ENCODE measurements around the gene UNC5C.

UNC5C gene

GRCh38 chr4:95216636-95217035, 332.1 kb downstream of the UNC5C start:
- TF ChIP-seq, protein P1, sequence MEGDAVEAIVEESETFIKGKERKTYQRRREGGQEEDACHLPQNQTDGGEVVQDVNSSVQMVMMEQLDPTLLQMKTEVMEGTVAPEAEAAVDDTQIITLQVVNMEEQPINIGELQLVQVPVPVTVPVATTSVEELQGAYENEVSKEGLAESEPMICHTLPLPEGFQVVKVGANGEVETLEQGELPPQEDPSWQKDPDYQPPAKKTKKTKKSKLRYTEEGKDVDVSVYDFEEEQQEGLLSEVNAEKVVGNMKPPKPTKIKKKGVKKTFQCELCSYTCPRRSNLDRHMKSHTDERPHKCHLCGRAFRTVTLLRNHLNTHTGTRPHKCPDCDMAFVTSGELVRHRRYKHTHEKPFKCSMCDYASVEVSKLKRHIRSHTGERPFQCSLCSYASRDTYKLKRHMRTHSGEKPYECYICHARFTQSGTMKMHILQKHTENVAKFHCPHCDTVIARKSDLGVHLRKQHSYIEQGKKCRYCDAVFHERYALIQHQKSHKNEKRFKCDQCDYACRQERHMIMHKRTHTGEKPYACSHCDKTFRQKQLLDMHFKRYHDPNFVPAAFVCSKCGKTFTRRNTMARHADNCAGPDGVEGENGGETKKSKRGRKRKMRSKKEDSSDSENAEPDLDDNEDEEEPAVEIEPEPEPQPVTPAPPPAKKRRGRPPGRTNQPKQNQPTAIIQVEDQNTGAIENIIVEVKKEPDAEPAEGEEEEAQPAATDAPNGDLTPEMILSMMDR (IDR thresholded peaks at IDR 0.05; ENCODE audit: low read depth, low read length): no peak
- H3K4me3 ChIP-seq (ENCODE audit: low read depth, low read length): no peak overlapping the region

DNA sequence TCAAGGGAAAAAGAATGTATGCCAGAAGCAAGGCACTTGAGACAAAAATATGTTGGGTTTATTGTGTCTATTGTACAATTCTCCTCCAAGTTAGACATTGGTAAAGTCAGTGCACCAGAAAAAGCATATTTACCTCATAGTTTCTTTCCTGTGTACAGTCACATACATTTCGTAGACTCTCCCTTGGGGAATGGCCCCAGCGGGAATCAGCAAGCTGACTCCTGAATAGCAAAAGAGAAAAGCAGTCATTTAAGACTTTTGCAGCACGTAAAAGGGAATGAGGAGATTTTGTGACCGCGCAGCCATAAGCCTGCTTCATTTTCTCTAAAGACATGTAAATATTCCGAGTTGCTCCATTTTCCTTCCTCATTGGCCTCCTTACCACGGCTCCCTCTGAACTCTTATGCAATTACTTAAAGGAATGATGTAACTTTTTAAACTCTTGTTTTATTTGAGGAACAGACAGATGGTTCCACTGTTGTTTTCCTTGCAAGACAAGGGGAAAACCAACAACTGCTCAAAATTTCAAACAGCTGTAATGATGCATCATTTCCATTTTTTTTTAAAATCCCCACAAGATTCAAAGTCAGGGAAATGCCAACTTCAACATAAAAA, 332.7 kb downstream of the UNC5C start:
- TF ChIP-seq, protein P1 (IDR thresholded peaks at IDR 0.05; ENCODE audit: low read depth, low read length): no peak
- H3K4me3 ChIP-seq (ENCODE audit: low read depth, low read length): no peak overlapping the region

DNA sequence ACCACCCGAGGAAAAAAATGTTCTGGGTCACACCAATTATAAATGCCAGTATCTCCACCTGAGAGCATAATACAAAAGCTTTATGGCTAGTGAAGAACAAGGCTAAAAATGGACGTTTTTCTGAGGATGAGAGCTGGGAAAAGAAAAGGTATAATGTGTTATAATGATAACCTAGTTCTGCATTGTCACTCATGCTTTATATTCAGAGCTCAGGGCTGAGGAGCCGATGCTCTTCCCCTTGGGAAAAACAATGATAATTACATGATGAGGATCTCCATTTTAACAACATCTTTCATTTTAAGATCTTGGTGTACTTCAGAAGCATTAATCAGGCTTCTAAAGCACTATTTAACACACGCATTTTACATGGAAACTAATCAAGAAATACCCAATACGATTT, 333.7 kb downstream of the UNC5C start:
- no peak overlapping the region for H3K4me3 ChIP-seq (ENCODE audit: low read depth, low read length)
- TF ChIP-seq, protein P1 (IDR thresholded peaks at IDR 0.05; ENCODE audit: low read depth, low read length): no peak

DNA sequence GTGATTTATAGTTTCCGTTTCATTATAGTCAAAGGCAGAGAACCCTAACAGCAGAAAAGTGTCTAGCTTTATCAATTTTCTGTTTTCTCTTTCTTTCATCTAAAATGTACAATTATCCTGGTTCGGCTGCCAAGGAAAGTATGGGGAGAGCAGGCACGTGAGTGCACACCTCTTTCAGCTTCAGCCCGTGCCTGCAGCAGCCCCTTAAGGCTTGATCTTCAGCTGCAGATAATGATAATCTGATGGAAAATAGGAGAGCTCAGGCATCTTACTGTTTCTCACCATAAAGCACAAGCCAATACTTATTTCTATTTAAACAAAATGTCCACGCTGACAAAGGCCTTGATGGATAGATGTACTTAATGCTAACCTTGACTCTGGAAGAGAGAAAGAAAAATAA, 334.4 kb downstream of the UNC5C start:
- TF ChIP-seq, protein P1 (IDR thresholded peaks at IDR 0.05; ENCODE audit: low read depth, low read length): no peak
- no peak overlapping the region for H3K4me3 ChIP-seq (ENCODE audit: low read depth, low read length)

- TF ChIP-seq, protein P1 (IDR thresholded peaks at IDR 0.05; ENCODE audit: low read depth, low read length): no peak
- H3K4me3 ChIP-seq (ENCODE audit: low read depth, low read length): no peak overlapping the region
These were observed 335.4 kb downstream of the UNC5C start for GRCh38 chr4:95213366-95213765.

DNA sequence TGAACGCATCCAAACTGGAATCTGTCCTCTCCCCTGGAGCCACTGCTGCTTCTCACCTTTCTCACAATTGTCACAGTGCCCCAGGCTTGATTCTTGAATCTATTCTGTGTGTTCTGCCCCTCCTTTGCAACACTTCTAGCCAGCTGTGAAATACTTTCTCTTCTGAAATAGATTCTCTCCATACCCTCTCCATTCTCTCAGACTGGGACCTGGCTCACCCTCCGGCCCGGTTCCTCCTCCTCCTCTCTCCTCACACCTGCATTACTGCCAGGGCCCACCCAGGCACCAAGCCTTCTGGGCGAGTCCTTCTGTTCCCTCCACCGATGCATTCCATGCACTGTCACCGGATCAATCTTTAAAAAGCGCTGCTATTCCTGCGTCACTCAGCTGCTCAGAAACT, 336.1 kb downstream of the UNC5C start:
- TF ChIP-seq, protein P1 (IDR thresholded peaks at IDR 0.05; ENCODE audit: low read depth, low read length): no peak
- H3K4me3 ChIP-seq (ENCODE audit: low read depth, low read length): no peak overlapping the region

- TF ChIP-seq, protein P1 (IDR thresholded peaks at IDR 0.05; ENCODE audit: low read depth, low read length): no peak
- no peak overlapping the region for H3K4me3 ChIP-seq (ENCODE audit: low read depth, low read length)
These were observed 338.8 kb downstream of the UNC5C start for GRCh38 chr4:95209927-95210326.
